GM11168 (cell line): ENCODE results near the gene MCM9.
"Not testable (repeated sequence)": the region's sequence is repeated elsewhere in the genome, so short reads cannot be mapped to it uniquely, and the experiment has no call there.

Source experiments
- in situ Hi-C: fragments of 300-500 bp; cut with MboI; formaldehyde crosslinking; loops from one replicate; pipeline ENCODE4 v1.12.0; 2022; ENCODE audit warnings: low sequenced_read_pairs; ENCODE audit not compliant: unreplicated experiment

MCM9 gene

DNA sequence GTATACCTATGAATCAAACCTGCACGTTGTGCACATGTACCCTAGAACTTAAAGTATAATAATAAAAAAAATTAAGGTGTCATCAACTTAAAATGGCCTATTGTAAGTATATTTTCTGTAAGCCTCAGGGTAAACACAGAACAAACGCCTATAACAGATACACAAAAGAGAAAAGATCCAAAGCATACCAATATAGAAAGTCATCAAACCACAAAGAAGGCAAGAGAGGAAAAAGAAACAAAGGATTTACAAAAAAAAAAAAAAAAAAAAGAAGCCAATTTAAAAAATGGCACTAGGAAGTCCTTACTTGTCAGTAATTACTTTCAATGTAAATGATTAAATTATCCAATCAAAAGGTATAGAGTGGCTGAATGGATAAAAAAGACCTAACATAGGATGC, 65.6 kb downstream of the MCM9 start:
- in situ Hi-C loops, result no loop called here

DNA sequence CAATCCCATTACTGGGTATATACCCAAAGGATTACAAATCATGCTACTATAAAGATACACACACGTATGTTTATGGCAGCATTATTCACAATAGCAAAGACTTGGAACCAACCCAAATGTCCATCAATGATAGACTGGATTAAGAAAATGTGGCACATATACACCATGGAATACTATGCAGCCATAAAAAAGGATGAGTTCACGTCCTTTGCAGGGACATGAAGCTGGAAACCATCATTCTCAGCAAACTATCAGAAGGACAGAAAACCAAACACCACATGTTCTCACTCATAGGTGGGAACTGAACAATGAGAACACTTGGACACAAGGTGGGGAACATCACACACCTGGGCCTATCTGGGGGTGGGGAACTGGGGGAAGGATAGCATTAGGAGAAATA, 66.1 kb downstream of the MCM9 start:
- in situ Hi-C loops, result not testable (repeated sequence)

DNA sequence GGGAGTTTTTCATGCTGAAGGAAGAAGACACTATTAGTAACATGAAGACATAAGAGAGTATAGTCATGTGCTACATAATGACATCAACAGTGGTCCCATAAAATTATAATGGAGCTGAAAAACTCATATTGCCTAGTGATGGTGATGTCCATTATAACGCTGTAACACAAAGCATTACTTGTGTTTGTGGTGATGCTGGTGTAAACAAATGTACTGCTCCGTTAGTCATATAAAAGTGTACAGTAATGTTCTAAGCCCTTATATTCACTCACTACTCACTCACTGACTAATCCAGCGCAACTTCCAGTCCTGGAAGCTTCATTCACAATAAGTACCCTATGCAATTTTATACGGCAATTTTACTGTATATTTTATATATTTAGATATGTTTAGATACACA, 67.8 kb downstream of the MCM9 start:
- in situ Hi-C loops, result no loop called here

DNA sequence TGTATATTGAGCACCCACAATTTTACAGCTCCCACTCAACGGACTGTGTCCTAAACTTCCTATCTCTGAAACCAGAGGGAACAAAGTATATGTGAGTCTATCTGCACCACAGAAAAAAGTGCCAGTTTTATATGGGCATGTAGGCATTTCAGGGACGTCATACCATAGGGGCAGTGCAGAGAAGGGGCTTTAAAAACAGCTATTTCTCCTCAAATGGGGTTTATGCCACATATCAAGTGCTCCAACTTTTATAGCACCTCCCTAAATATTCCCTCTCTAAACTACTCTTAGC, 69.9 kb downstream of the MCM9 start:
- in situ Hi-C loops, result no loop called here

DNA sequence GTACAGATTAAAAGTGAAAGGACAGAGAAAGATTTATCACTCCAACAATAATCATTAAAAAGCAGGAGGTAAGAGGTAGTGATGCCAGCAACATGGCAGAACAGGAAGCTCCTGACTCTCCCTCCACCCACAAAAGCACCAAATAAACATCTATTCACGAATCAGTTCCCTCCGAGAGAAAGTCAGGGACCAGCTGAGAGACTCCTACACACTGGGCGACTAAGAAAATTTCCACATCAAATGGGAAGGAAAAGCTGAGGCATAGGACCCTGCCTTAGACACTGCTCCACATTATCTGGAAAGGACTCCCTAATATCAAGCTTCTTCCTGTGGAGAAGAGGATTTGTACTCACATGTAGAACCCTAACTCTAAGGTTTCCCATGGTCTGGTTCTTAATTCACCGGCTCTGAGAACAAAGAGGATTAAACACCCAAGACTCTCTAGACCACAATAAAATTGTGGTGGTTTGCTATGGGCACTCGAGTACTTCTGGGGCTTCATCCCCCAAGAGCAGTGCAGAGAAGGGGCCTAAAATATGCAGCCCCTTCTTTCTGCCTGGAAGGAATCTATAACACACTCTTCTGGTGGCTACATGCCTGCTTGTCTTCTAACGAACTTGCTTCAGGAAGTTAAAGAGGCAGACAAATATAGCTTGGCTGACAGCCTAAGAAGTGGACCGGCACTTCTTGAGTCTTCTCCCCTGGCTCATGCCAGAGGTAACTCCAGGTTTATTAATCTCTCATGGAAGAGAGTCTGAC, 70.4 kb downstream of the MCM9 start:
- in situ Hi-C loops, result no loop called here

DNA sequence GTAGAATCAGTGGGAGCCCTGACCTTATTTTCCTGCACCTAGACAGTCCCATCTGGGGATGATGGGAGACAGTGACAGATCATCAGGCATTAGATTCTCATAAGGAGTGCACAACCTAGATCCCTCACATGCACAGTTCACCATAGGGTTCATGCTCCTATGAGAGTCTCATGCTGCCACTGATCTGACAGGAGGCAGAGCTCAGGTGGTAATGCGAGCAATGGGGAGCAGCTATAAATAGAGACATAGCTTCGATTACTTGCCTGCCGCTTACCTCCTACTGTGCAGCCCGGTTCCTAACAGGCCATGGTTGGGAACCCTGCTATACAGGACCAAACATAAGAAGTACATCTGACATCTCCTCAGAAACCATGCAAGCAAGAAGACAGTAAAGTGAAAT, 72.5 kb downstream of the MCM9 start:
- in situ Hi-C loops, result no loop called here

DNA sequence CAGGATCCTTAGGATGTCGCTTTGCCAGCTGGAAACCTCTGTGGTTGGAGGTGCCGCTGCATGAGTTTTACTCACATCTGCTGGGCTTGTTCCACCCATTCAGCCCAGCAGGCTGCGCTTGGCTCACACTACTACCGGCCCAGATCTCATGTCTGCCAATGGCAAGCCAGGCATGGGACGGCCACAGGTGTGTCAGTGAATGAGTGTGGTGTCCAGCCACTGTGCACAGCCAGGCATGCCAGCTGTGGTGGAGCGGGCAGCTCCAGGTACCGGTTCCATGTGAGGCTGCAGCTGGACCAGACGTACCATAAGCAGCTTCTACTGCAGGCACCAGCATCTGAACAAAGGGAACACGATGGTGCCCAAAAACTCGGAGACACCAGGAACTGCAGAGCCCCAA, 74.1 kb downstream of the MCM9 start:
- in situ Hi-C loops, result no loop called here

DNA sequence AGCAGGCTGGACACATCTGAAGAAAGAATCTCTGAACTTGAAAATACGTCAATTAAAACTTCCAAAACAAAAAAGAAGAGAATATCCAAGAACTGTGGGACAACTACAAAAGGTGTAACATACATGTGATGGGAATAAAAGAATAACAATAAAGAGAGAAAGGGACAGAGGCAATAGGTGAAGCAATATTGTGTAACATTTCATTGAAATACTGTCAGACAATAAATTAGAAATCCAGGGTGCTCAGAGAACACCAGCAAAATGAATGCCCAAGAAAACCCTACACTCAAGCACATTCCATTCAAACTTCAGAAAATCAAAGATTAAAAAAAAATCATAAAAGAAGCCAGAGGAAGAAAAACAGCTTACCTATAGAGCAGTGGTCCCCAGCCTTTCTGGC, 74.6 kb downstream of the MCM9 start:
- in situ Hi-C loops, result no loop called here

DNA sequence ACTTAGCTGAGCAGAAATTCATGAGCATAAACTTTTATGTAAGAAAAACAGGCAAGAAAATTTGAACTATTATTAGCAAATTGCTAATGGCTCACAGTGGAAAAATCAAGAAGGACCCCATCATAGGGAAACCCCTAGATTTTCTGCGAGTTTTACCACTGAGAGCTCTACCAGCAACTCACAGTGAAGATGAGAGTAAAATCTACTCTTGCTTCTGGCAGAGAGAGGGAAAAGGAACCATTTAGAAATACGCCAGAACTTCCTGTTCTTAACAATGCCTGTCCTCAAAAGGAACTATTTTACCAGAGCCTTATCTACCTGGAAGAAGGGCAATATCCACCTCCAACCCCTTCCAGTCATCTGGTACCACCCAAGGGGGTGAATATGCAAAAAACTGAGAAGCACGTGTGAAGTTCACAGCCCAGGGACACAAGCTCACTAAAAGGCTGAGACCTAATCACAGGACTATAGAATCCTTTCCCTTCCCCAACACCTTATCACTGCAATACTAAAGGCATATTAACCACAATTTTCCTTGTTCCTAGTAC, 75.4 kb downstream of the MCM9 start:
- in situ Hi-C loops, result no loop called here

DNA sequence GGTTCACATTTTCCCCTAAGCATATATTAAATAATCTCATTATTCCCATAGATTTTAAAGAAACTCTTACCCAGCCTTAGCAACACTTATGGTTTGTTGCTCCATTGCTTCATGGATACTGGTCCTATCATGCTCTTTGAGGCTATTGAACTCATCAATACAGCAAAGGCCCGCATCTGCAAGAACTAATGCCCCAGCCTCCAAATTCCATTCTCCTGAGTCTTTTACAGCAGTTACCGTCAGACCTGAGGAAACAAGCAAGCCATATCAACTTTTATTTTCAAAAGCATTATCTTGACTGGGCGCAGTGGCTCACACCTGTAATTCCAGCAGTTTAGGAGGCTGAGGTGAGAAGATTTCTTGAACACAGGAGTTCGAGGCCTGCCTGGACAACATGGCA, 78.7 kb downstream of the MCM9 start:
- in situ Hi-C loops, result no loop called here

DNA sequence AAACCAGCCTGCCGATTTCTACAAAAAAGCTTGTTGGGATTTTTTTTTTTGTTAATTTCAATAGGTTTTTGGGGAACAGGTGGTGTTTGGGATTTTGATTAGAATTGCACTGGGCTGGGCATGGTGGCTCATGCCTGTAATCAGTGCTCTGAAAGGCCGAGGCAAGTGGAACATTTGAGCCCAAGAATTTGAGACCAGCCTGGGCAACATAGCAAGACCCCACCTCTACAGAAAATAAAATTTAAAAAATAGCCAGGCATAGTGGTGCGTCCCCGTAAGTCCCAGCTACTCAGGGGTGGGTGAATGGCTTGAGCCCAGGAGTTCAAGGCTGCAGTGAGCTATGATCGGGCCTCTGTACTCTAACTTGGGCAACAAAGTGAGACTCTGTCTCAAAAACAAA, 81.6 kb downstream of the MCM9 start:
- in situ Hi-C loops, result no loop called here

DNA sequence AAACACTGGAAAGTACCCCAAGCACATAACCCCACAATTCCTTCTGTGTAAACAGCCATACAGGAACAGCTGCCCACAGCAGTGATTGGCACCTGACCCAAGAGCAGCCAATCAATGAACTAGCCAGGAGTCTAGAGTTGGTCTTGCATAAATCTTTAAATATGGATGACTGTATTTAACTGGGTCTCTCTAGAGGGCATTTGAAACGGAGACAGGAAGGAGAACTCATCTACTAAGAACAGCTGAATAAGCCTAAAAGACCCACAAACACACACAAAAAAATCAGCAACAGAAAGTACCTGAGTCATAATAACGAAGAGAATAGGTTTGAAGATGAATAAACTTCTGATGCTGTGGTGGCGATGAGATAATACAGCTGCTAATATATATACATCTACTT, 90.0 kb downstream of the MCM9 start:
- in situ Hi-C loops, result no loop called here

DNA sequence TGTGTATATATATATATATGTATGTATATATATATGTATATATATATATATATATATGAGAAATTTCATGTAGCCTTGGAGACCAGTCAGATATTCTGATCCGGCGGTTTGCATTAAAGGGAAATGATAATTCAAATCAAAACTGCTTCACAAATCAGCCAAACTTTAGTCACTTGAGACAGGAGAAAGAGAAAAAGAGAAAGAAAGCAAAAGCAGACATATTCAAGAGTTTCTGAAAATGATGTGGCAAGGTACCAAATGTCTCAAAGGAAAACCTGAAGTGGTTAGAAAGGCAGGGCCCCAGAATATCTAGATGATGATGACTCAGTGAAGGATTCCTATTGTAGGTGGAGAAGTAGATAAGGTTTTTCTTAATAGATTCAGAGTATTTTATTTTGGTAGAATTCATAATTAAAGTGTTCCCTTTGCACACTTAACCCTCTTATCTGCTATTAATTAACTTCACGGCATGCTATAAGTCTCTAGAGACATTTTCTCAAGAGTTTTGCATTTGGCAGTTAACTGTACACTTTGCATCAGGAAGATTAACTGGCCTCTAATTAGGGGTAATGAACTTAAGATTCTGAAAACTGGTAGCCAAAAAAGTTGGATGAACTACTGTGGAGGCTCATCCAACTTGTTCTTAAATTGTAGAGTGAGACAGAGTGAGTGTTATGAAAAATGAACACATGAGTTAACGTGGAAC, 91.1 kb downstream of the MCM9 start:
- in situ Hi-C loops, result no loop called here

DNA sequence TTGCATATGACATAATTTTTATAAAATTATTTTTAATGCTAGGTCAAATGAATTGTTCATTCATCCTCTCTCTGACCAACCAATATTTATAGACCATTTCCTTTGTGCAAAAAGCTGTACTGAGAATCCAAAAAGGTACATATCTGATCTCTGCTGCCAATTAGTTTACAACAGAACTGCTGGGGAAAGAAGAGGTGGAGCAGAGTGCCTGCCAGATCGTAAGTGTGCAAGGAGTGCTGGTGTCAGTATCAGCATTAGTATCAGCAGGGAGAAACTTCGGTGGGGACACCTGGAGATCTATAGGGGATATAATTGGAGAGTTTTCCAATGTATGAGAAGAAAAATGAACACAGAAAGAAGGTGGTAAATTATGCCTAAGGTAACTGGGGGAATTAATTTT, 104.3 kb downstream of the MCM9 start:
- in situ Hi-C loops, result no loop called here

DNA sequence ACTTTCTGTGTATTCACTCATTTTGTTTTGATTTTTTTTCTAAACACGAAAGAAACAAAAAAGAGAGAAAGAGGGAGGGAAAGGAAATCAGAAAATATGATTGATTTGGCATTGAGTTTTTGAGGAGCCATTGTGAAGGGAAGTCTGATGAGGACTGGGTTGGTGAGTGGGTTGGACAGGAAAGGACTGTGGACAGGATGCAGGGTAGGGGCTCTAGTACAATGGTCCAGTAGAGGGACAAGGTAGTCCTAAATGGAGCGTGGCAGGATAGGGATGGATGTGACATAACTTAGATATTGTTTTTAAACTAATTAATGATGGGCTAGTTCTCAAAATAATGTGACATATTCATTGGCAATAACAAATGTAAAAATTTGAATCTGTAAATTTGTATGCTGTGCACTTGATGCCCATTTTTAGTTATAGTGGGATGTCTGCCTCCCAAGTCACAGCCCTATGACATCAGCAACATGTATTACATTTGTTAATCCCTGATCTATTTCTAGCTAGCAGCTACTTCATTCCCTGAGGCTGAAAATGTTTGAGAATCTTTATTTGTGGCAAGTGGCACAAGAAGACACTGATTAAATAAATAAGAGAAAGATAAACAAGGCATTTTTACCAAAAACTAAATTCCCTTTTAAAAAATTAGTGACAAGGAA, 105.0 kb downstream of the MCM9 start:
- in situ Hi-C loops, result no loop called here

DNA sequence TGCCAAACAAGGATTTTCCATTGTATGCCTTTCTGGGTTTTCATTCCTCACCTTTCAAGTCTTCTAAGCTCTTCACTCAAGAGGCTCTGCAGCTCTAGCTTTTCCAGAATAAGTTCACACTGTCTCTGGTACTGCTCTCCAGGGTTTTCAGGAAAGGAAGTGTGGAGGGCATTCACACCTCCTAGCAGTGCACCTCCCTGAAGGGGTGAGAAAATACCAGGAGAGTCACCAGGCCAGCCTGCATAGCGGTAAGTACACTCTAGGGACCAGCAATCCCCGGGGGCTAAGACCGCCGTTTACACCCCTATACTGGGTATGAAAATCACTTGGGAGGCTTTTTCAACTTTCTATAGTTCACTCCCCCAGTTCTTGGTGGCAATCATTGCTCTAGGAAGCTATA, 108.9 kb downstream of the MCM9 start:
- in situ Hi-C loops, result no loop called here

DNA sequence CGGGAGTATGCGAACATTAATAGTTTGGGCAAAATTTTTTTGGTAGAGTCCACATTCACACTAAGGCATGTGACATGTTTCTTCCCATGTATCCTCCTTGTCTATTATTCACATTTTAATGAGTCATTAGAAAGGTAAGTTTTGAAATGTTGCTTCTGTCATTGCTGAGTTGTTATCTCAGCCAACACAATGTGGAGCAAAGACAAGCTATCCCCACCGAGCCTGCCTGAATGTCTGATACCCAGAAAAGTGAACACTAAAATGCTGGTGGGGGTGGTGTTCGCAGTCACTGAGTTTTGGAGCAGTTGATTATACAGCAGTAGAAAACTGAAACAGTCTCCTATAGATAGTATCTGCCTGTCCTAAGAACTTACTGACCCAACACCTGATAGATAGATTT, 109.3 kb downstream of the MCM9 start:
- in situ Hi-C loops, result no loop called here

DNA sequence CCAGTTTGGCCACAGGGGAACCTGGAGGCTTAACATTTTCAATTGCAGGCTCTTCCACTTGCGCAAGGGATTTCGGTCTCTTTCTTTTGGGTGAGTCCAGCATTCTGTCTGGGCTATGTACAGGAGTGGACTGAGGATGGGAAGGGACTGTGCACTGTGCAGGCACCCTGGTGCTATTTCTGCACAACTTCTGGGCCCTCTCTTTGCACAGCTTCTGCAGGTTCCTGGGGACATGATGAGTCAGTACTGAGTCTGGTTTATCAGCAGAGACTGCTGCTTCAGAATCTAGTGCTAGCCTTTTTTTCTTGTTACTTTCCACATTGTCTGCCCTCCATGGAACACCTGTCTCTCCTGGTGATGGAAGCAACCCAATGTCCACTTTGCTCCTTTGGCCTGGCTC, 119.5 kb downstream of the MCM9 start:
- in situ Hi-C loops, result no loop called here

DNA sequence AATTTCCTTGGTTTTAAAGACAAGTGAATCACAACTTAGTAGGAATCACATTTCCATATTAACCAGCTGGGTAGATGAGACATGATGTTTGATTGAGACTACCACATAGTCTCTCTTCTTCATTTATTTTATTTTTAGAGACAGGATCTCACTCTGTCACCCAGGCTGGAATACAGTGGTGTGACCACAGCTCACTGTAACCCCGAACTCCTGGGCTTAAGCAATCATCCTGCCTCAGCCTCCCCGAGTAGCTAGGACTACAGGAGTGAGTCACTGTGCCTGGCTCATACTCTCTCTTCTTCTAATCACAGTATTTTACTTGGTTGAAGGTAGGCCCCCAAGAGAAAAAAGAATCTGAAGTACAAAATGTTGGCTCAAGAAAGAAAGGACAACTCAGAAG, 121.2 kb downstream of the MCM9 start:
- in situ Hi-C loops, result no loop called here

DNA sequence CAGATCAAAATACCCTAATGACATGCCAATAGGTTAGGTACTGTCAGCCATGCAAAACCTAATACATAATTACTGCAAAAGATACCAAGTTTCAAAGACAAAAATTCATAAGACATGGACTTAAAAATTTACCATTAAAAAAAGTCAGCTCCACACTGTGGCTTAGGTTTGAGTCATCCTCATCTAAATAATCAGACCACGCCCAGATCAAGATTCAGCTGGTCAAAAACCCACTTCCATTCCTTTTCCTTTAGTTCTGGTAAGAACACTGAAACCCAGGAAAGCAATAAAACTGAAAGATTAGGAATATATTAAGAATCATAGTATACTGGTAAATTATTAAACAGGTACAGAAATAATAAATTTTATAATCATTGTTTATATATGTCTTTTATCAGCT, 122.0 kb downstream of the MCM9 start:
- in situ Hi-C loops, result no loop called here

DNA sequence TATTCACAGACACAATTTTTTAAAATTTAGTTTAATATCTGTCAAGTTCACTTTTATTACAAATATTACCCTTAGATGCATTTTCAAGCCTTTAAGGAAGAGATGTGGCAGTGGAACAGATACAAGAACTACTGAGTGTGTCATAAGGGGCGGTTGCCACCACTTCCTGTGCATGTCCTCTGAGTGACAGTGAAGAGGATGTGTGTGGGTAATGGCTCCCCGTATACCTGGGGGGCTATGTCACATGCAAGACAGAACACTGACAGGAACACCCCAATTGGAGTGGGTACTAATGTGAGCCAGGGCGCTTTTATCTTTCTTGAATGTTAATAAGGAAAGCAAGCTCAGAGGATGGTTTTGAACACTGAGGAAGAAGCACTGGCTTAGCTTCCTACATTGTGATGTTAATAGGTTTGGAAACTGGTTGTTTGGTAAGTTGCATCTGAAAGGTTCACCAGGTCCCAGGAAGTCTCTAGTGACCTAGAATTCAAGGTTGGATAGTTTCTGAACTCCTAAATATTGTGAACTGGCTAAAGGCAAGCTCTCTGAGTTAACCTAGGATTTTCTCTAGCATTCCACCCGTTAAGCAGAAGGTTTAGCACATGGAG, 124.4 kb downstream of the MCM9 start:
- in situ Hi-C loops, result no loop called here
